GM21381 (cell line): Measurements from ENCODE around the gene ADGRG1.
A peak's percentile ranks its signal among the peaks of the same experiment; 100 is the strongest.

Experiments
- ATAC-seq: cut with Tn5 transposase; IDR thresholded peaks from one replicate; pipeline ENCODE4 v1.9.1; 2021; ENCODE audit warnings: mild to moderate bottlenecking, moderate library complexity; ENCODE audit not compliant: unreplicated experiment

The ADGRG1 gene

DNA sequence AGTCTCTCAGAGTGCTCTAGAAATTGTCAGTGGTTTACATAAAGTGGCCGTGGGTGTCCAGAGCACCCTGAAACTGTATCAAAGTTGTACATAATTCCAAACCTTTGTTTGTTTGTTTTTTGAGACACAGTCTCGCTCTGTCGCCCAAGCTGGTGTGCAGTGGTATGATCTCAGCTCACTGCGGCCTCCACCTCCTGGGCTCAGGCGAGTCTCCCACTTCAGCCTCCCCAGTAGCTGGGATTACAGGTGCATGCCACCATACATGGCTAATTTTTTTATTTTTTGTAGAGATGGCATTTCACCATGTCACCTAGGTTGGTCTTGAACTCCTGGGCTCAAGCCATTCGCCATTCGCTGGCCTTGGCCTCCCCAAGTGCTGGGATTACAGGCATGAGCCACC is 24.3 kb upstream of the ADGRG1 start:
- ATAC-seq, result no peak

DNA sequence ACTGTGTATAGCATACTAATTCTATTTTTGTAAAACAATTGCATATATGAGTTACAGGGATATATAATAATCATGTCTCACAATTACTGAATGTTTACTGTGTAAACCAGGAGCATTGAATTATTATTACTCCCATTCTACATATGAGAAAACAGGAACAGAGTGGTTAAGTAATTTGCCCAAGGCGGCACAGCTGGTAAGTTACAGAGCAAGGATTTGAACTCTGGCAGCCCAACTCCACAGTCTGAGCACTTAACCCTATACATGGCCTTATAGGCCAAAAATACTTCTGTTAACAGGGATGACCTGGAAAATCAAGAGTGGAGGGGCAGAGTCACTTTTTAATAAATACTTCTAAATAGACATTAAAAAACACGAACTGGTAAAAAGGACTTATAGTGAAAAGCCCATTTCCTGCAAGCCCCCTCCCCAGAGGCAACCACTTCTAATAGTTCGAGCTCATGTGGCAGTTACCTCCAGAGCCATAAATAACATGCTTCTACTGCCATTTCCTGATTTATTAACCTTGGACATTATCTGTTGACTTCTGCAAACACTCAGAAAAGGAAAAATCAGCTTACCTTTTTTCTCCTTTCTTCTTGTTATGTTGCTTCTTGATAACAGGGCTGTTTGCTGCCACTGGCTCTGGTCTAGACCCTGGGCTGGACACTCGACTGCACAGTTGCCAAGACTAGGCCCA is 22.1 kb upstream of the ADGRG1 start:
- ATAC-seq, result no peak

DNA sequence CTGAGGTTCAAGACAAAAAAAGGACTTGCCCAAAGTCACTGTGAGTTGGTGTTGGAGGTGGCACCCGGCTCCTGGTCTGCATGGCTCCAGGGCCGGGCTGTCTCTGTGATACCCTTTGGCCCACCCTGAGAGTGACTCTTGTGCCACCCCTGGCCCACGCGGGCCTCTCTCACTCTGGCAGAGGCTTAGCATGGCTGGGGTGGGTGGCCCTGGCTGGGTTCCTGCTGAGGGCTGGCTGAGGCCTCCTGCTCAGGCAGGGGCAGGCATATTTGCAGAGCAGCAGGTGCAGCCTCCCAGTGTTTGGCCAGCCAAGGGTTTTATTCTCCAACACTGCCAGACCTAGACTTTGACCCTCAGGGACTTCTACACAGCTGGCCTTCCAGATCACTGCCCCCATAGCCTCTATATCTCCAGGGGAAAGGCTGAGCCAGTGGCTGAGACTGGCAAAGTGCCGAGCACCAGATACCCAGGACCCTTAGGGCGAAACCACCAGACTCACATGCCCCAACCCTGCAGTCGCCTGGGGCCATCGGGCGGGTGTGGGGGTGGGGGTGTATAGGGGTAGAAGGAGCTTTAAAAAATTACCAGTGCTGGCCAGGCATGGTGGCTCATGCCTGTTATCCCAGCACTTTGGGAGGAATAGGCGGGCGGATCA is 21.5 kb upstream of the ADGRG1 start:
- no peak for ATAC-seq

DNA sequence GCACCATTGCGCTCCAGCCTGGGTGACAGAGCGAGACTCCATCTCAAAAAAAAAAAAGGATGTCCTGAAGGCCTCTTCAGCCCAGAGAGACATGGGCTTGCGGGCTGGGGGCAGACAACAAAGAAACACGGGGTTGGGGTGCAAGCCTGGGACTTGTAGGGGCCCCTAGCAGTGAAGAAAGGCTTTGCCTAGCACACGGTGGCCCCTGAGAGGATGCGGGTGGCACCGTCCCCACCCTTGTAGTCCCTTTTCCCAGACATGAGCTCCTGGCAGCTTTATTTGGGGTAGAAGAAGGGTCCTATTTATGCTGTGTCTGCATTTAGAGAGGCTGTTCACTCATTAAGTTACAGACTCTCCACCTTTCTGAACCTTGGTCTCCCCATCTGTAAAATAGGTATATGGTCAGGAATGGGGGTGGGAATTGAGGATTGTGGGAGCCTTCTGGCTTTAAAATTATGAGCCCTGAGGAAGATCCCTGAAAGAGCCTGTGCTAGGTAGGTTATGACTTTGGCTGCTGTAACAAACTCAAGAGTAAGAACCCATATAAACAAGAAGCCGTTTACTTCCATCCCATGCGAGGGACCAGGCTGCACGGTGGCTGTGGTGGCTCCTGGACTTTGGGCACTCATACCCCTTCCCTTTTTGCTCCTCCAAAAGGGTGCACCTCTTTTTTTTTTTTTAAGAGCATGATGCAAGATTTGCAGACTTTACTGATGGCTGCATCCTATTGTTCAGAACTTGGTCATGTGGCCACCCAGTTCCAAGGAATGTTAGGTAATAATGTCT is 20.6 kb upstream of the ADGRG1 start:
- no peak for ATAC-seq

DNA sequence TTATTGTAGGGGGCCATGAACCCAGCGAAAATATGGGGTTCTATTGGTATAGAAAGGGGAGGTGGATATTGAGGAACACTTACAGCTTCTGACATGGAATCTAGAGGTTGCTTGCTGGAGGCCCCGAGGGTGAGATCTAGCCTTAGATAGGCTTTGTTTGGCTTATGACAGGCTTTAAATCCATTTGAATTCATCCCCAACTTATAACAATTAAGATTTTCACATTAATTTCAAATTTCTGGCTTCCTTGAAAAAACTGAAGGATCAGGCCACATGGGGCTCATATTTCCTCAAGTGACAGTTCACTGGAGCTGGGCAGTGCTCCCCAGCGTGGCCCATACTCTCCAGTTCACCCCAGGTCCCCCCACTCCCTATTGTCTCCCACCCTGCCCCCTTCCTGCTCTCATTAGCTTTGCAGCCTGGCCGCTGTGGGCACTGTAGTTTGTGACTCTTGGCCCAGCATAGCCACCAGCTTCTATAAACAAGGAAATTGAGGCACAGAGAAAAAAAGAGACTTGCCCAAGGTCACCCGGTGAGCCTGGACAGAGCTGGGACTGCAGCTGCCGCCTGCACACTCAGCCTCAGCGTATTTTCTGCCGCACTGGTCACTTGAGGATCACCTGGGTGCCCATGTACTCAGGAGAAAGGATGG is 19.8 kb upstream of the ADGRG1 start:
- ATAC-seq, result no peak

DNA sequence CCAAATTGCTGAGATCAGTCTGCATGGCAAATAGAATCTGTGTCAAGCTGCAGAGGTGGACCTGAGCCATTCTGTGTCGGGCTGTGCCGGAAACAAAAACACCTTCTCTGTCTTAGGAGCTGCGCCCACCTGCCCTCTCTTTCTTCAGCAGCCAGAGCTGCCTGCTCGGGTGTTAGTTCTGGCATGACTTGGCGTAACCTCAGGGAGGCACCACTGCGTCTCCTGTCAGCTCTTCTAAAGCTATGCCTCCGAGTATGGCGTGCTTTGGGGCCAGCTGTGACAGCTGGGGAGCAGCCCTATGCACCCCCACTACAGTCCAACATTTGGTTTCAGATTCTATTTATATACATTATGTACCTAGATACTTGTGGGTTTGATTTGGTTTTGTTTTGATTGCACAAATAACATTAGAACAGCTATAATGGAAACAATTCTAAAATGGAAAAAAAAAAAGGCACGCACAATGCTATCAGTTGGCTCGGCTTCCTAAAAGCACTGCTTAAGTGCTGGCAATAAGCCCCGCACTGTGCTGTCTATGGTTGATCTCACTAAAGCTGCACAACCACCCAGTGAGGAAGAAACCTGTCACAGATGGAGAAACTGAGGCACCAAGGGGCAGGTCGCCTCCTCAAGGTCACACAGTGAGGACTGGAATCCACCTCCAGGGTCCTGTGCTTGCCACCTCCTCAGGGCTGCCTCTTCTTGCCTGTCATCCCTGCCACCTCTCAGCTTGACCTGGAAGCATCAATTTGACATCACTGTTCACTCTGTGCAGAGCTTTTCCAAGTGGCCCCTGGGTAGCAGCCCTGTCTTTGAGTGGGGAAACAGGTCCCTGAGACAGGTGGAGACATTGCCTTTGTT is 18.7 kb upstream of the ADGRG1 start:
- ATAC-seq, result peak; percentile 90

DNA sequence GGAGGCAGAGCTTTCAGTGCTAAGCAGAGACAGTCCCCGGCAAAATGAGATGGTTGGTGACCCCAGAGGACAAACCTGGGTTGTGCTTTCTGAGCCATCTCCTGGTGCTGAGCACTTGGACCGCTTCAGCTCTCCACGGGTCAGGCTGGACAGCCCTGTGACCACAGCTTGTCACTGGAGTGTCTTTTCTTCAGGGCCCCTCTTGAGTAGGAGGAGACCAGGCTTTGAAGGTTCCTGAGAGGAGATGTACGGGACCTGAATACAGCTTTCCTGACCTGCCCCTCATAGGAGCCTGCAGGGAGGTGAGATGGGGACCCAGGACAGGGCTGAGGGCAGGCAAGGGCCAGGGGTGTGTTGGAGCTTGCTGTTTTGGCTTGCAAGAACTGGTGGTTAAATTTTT is 17.8 kb upstream of the ADGRG1 start:
- ATAC-seq, result no peak

DNA sequence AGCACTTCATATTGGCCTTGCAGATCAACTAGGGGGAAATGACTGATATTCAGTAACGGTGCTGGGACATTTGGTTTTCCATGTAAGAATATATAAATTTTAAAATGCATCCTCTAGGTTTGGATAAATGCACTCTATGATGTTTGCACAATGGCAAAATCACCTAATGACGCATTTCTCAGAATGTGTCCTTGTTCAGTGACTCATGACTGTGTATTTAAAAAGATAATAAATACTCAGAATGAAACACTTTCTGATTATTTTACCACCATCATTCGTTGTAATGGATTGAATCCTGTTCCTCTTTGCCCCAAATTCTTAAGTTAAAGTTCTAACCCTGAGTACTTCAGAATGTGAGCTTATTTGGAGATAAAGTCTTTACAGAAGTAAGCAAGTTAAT is 17.2 kb upstream of the ADGRG1 start:
- no peak for ATAC-seq

DNA sequence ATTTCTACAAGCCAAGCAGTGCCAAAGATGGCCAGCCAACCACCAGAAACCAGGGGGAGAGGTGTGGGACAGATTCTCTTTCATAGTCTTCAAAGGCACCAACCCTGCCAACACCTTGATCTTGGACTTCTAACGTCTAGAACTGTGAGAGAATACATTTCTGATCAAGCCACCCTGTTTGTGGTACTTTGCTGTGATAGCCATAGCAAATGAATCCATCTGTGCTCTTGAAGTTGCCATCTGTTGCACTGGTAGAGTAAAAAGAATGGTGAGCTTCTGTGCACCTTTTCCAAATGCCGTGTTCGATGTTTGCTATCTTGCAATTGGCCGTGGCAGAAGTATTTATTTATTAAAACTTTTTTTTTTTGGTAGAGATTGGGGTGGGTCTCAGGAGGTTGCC is 16.7 kb upstream of the ADGRG1 start:
- ATAC-seq, result no peak

DNA sequence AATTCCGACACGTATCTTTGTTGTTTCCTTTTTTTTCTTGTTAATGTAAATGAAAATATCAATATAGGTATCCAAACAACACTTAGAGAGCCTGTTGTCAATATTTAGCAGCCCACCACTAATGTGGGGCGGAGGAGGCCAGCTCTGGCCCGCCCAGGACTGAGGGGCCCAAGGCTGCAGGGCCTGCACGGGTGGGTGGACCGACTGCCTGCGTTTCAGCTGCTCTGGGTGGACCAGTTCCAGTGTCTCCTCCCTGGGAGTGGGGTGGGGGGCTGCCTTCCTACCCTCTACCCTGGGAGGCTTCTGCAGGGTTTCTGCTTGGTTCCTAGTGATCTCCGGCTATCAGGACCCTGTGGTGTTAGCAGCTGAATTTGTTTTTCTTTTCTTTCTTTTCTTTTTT is 15.9 kb upstream of the ADGRG1 start:
- no peak for ATAC-seq

DNA sequence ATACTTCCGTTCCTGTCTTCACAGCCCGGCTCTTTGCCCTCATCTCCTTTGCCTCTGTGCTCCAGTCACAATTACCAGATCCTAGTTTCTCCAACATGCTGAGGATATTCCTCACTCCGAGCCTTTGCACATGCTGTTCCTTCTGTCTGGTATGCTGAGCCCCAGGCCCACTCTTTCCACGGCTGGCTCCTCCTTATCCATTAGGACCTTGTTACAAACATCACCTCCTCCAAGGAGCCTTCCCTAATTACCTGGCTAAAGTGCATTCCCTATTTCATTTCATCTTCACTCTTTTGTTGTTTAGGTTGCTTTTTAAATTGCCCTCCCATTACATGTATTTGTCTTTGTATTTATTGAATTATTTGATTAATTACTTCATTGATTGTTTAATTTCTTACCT is 14.9 kb upstream of the ADGRG1 start:
- ATAC-seq, result no peak

DNA sequence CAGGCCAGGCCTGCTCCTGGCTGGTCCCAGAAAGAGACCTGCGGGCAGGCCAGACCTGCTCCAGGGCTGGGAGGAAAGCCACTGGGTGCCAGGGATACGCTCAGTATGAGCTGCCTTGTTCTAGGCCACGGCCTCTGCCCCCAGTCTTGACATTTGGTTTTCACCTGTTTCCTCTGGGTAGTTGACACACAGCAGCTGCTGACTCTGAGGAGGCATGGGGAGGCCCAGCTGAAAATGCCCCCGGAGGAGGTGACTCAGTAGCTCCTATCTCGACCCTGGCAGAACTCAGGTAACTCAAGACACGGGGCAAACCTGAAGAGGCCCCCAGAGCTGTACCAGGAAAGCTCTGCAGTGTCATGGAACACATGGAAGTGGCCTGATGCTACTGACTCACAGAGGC is 13.9 kb upstream of the ADGRG1 start:
- ATAC-seq, result no peak

DNA sequence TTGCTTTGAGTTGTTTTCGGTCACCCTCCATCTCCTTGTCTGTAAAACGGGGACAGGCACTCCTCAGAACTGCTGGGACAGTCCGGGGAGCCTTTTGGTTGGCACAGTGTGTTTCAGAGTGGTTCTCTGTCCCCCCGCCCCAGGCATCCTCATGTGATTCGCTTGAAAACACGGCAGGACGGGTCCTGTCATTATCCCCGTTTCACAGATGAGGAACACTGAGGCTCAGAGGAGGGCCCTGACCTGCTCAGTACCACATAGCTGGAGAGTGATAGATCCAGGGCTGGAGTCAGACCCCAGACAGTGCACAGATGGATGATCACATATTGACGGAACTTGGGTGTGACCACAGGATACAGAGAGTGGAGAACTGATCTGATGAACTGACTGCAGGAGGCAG is 13.5 kb upstream of the ADGRG1 start:
- no peak for ATAC-seq

DNA sequence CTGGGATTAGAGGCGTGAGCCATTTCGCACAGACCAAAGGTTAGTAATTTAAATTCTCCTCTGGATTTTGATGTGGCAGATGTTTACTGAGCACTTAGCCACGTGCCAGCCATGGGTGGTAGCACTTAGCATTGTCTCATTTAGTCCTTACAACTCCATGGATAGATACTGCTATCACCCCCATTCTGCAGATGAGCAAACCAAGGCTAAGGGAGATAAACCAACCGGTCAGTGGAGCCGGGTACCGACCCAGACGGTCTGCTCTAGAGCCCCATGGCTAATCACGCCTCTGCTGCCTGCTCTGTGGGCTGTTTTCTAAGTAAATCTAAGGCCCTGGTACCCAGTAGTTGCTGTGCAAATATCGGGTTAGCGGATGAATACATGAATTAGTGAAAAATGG is 12.6 kb upstream of the ADGRG1 start:
- no peak for ATAC-seq

DNA sequence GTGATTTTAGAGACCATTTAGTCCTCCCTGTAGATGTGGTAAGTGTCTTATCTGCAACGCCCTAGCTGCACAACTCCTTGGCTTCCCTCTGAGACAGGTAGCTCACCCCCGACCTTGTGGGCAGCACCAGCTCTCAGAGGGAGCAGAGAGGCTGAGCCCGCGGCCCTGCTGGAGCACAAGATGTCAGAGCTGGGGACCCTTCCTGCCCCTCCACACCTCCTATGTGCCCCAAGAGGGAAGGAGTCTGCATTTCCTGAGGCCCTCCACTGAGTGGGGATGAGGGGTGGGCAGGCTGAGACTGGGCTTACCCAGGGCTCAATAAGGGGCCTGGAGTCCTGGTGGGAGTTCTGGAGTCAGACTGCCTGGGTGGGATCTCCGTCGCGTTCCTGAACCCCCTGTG is 12.2 kb upstream of the ADGRG1 start:
- no peak for ATAC-seq

DNA sequence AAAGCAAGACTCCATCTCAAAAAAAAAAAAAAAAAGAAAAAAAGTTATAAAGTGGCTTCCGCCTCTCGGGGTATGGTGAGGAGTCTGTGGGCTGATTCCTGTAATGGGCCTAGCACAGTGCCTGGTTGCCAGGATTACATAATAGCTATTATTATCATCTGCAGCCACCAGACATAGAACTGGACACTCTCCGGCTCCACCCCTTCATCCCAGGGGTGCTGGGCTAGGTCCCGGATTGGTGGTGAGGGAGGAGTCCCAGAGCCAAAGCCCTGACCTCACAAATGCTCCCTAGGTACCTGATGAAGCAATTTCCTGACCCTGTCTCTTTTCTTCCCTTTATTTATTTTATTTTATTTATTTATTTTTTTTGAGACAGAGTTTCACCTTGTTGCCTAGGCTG is 11.6 kb upstream of the ADGRG1 start:
- no peak for ATAC-seq

DNA sequence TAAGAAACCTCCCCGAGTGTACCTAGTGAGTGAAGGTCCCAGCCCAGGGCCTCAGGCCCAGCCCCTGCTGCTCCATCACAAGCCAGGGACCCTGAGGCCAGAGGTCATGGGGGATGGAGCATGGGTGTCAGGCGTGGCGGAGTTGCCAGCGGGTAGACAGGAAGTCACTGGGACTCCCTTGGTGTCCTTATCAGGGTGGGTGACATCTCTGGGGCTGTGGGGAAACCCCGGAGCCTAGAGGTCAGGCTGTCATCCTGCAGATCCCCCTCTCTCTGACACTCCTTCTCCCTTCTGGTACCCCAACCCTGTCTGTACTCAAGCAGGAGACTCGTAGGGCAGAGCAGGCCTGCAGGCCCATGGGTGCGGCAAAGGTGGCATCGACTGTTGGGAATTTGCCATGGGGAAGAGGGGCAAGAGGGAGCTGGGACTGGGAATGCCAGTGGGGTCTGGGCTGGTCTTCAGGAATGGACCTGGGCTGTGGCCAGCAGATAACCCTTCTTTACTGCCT is 10.8 kb upstream of the ADGRG1 start:
- ATAC-seq, result no peak

DNA sequence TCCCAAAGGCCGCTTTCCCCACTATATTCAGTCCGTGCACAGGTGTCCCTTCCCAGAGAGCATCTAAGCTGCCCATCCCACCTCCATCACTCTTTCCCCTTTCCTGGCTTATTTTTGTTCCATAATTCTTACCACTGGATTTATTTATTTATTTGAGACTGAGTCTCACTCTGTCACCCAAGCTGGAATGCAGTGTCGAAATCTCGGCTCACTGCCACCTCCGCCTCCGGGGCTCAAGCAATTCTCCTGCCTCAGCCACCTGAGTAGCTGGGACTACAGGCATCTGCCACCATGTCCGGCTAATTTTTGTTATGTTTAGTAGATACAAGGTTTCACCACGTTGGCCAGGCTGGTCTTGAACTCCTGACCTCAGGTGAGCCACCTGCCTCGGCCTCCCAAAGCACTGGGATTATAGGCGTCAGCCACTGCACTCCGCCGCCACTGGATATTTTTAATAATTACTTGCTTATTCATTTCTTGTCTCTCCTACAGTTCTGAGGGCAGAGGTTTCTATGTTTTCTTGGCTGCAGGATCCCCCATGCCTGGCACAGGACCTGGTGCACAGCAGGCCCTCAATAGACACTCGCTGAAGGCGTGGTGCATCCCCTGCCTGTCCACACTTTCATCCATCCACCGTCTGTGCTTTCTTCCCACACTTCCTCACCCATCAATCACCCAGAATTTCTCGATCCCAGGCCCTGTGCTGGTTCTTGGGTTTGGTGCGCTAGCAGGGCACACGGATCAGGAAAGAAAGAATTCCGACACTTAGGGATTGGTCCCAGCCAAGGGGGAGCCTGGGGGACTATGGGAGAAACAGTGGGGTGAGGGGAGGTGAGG is 9.9 kb upstream of the ADGRG1 start:
- ATAC-seq, result no peak

DNA sequence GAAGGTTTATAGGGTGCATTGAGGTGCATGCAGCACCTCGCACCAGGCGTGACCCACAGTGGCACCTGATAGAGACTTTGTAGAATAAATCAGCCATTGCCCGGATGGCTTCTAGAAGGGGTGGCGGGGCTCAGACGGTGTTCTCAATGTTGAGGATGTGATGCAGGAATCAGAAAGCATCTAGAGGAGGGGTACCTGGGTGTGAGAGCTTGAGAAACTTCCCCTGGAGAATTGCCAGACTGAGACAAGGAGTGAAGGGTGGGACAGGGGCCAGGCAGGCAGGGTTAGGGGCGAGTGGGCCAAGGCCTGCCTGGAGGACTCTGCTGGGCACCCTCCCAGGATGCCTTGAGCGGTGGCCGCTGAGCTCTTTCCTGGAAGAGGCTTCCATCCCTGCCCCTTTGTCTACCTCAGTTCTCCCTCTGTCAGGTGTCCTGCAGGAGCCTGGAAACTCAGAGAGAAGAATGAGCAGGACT is 9.3 kb upstream of the ADGRG1 start:
- no peak for ATAC-seq
